ENCODE data around the gene MARS1.

DNA sequence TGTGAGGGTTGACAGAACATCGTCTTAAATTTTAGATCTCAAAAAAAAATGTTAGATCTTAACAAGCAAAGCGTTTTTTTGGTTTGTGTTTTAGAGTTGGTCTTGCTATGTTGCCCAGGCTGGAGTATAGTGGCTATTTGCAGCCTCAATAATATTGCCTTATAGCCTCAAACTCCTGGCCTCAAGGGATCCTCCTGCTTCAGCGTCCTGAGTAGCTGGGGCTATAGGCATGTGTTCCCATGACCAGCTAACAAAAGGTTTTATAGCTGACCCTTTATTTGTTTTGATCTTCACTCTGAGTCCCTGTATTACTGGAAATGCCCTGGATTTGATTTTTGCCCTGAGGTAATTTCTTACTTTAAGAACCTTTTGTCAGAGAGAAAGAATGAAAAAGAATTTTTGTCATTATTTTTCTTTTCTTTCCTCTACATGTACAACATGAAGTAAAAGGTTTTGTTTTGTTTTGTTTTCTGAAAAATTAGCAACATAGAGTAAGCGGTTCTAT, 48.1 kb upstream of the MARS1 start:
- TF ChIP-seq, protein P1, sequence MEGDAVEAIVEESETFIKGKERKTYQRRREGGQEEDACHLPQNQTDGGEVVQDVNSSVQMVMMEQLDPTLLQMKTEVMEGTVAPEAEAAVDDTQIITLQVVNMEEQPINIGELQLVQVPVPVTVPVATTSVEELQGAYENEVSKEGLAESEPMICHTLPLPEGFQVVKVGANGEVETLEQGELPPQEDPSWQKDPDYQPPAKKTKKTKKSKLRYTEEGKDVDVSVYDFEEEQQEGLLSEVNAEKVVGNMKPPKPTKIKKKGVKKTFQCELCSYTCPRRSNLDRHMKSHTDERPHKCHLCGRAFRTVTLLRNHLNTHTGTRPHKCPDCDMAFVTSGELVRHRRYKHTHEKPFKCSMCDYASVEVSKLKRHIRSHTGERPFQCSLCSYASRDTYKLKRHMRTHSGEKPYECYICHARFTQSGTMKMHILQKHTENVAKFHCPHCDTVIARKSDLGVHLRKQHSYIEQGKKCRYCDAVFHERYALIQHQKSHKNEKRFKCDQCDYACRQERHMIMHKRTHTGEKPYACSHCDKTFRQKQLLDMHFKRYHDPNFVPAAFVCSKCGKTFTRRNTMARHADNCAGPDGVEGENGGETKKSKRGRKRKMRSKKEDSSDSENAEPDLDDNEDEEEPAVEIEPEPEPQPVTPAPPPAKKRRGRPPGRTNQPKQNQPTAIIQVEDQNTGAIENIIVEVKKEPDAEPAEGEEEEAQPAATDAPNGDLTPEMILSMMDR (IDR thresholded peaks at IDR 0.05) = no peak
- TF ChIP-seq POLR2AphosphoS5 (IDR thresholded peaks at IDR 0.05) (no peak), POLR2A (IDR thresholded peaks at IDR 0.05) (no peak), EP300 (IDR thresholded peaks at IDR 0.05) (no peak)

All from stomach (tissue), 4 donors.